ENCODE data around the gene SSH2.

Gene SSH2

DNA sequence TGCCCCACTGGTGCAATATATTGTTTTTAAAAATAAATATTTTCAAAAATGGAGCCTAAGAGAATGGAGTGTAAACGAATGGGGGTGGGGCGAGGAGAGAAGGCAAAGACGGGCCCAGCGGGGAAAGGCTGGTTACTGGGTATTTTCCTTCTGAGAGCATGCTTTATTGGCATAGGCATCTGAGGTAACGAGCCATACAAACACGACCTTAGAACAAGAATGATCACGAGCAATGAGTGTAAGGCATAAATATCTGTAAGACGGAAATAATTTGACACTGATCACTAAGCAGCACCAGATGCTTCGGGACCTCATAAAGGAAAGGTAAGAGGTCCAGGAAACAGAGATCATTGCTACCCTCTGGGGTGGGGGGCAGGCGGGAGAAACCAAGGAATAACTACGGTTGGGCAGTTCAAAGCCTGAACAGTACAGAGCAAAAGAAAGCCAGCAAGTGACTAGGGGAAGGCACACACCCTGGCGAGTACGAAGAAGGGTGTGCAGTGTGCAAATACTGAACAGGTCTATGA lies 959 bp downstream of the SSH2 start:
- H3K27me3 ChIP-seq (replicated peaks; ENCODE audit: insufficient read depth, low read length) = no peaks in the 10 kb centered on the region
- H2AFZ ChIP-seq (ENCODE audit: low read length) = peak overlapping the region; percentile 98
- TF ChIP-seq, protein P1, sequence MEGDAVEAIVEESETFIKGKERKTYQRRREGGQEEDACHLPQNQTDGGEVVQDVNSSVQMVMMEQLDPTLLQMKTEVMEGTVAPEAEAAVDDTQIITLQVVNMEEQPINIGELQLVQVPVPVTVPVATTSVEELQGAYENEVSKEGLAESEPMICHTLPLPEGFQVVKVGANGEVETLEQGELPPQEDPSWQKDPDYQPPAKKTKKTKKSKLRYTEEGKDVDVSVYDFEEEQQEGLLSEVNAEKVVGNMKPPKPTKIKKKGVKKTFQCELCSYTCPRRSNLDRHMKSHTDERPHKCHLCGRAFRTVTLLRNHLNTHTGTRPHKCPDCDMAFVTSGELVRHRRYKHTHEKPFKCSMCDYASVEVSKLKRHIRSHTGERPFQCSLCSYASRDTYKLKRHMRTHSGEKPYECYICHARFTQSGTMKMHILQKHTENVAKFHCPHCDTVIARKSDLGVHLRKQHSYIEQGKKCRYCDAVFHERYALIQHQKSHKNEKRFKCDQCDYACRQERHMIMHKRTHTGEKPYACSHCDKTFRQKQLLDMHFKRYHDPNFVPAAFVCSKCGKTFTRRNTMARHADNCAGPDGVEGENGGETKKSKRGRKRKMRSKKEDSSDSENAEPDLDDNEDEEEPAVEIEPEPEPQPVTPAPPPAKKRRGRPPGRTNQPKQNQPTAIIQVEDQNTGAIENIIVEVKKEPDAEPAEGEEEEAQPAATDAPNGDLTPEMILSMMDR (IDR thresholded peaks at IDR 0.05; ENCODE audit: low read length) = no peak
- TF ChIP-seq EZH2phosphoT487 (IDR thresholded peaks at IDR 0.05; ENCODE audit: low read length) (no peak), EZH2 (optimal IDR thresholded peaks at IDR 0.05; ENCODE audit: low read depth, low read length) (no peak)
- peak overlapping the region; percentile 70; the same call in 1 of the 2 replicates for H3K27ac ChIP-seq (ENCODE audit: low read length)
- no peaks in the 10 kb centered on the region for H3K36me3 ChIP-seq (replicated peaks; ENCODE audit: insufficient read depth, low read length)
- H3K4me3 ChIP-seq (ENCODE audit: low read length) = peak overlapping the region; percentile 76
- H3K9me2 ChIP-seq (replicated peaks; ENCODE audit: insufficient read depth, low read length) = no peaks in the 10 kb centered on the region
- no peaks in the 10 kb centered on the region for H3K9me3 ChIP-seq (replicated peaks; ENCODE audit: insufficient read depth, low read length)
- peaks cover 16% of the 10 kb centered on the region; the same call in 1 of the 2 replicates for H3F3A ChIP-seq (ENCODE audit: insufficient read depth, low read length)
- peaks cover 21% of the 10 kb centered on the region for H3K4me1 ChIP-seq (ENCODE audit: low read length)
- H3K9ac ChIP-seq (ENCODE audit: low read length) = peak overlapping the region; percentile 77
- peak; percentile 20 for DNase-seq
- H4K20me1 ChIP-seq (ENCODE audit: insufficient read depth, low read length) = no peaks in the 10 kb centered on the region
- peaks cover 57% of the 10 kb centered on the region for H3K79me2 ChIP-seq (ENCODE audit: low read length)
- peak overlapping the region; percentile 98 for H3K4me2 ChIP-seq (ENCODE audit: low read depth, low read length)

GRCh38 chr17:29927546-29927945 lies 2.5 kb downstream of the SSH2 start:
- Histone ChIP-seq H3K9me3 (replicated peaks; ENCODE audit: insufficient read depth, low read length) (no peaks in the 10 kb centered on the region), H3K4me3 (ENCODE audit: low read length) (no peak overlapping the region), H2AFZ (ENCODE audit: low read length) (no peak overlapping the region), H3K9ac (ENCODE audit: low read length) (no peak overlapping the region), H3K4me2 (ENCODE audit: low read depth, low read length) (peak overlapping the region; percentile 98; the same call in 1 of the 2 replicates), H3K27ac (ENCODE audit: low read length) (no peak overlapping the region), H3K79me2 (ENCODE audit: low read length) (peaks cover 70% of the 10 kb centered on the region), H3F3A (ENCODE audit: insufficient read depth, low read length) (peaks cover 16% of the 10 kb centered on the region; the same call in 1 of the 2 replicates), H3K27me3 (replicated peaks; ENCODE audit: insufficient read depth, low read length) (no peaks in the 10 kb centered on the region), H3K9me2 (replicated peaks; ENCODE audit: insufficient read depth, low read length) (no peaks in the 10 kb centered on the region), H3K36me3 (replicated peaks; ENCODE audit: insufficient read depth, low read length) (no peaks in the 10 kb centered on the region), H4K20me1 (ENCODE audit: insufficient read depth, low read length) (no peaks in the 10 kb centered on the region), H3K4me1 (ENCODE audit: low read length) (peaks cover 21% of the 10 kb centered on the region)
- DNase-seq = no peak
- TF ChIP-seq EZH2 (optimal IDR thresholded peaks at IDR 0.05; ENCODE audit: low read depth, low read length) (no peak), EZH2phosphoT487 (IDR thresholded peaks at IDR 0.05; ENCODE audit: low read length) (no peak)
- TF ChIP-seq, protein P1 (IDR thresholded peaks at IDR 0.05; ENCODE audit: low read length) = no peak

- Histone ChIP-seq H3K36me3 (replicated peaks; ENCODE audit: insufficient read depth, low read length) (0 out of 2 replicates have a peak, but pooled peaks cover 2% of the 10 kb centered on the region), H3K9ac (ENCODE audit: low read length) (no peak overlapping the region), H3K4me1 (ENCODE audit: low read length) (peaks cover 12% of the 10 kb centered on the region), H3F3A (ENCODE audit: insufficient read depth, low read length) (0 out of 2 replicates have a peak, but pooled peaks cover 3% of the 10 kb centered on the region), H3K9me2 (replicated peaks; ENCODE audit: insufficient read depth, low read length) (no peaks in the 10 kb centered on the region), H4K20me1 (ENCODE audit: insufficient read depth, low read length) (no peaks in the 10 kb centered on the region), H3K27ac (ENCODE audit: low read length) (no peak overlapping the region), H3K27me3 (replicated peaks; ENCODE audit: insufficient read depth, low read length) (no peaks in the 10 kb centered on the region), H3K4me2 (ENCODE audit: low read depth, low read length) (no peak overlapping the region), H2AFZ (ENCODE audit: low read length) (no peak overlapping the region), H3K4me3 (ENCODE audit: low read length) (no peak overlapping the region), H3K9me3 (replicated peaks; ENCODE audit: insufficient read depth, low read length) (no peaks in the 10 kb centered on the region), H3K79me2 (ENCODE audit: low read length) (peaks cover 90% of the 10 kb centered on the region)
- TF ChIP-seq, protein P1 (IDR thresholded peaks at IDR 0.05; ENCODE audit: low read length) = no peak
- TF ChIP-seq EZH2 (optimal IDR thresholded peaks at IDR 0.05; ENCODE audit: low read depth, low read length) (no peak), EZH2phosphoT487 (IDR thresholded peaks at IDR 0.05; ENCODE audit: low read length) (no peak)
- no peak for DNase-seq
These were observed 5.2 kb downstream of the SSH2 start for GRCh38 chr17:29924786-29925185.
